ENCODE results near the gene ADAMTSL3.

ADAMTSL3 gene

DNA sequence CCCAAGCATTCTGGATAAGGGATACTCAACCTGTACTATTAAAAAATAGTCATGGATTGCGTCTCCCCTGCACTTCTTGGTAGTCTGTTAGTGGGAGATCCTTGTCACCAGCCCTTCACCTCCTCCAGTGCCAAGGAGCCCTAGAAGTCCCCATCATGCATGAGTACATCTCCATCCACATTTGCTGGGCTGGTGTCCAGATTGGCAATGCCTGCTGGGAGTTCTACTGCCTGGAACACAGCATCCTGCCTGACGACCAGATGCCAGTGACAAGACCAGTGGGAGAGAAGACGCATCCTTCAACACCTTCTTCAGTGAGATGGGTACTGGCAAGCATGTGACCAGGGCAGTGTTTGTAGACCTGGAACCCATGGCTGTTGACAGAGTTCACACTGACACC is 85.7 kb downstream of the ADAMTSL3 start:
- TF ChIP-seq TAF1 (IDR thresholded peaks at IDR 0.05; ENCODE audit: borderline replicate concordance, insufficient read depth, low read length) (no peak), POLR2AphosphoS5 (IDR thresholded peaks at IDR 0.05; ENCODE audit: low read depth, low read length) (no peak), SIN3A (IDR thresholded peaks at IDR 0.05; ENCODE audit: borderline replicate concordance, insufficient read depth, low read length) (no peak), FOXP2 (optimal IDR thresholded peaks at IDR 0.05; ENCODE audit: borderline replicate concordance, extremely low read depth, extremely low read length, insufficient read depth) (no peak)
- TF ChIP-seq, protein P1, sequence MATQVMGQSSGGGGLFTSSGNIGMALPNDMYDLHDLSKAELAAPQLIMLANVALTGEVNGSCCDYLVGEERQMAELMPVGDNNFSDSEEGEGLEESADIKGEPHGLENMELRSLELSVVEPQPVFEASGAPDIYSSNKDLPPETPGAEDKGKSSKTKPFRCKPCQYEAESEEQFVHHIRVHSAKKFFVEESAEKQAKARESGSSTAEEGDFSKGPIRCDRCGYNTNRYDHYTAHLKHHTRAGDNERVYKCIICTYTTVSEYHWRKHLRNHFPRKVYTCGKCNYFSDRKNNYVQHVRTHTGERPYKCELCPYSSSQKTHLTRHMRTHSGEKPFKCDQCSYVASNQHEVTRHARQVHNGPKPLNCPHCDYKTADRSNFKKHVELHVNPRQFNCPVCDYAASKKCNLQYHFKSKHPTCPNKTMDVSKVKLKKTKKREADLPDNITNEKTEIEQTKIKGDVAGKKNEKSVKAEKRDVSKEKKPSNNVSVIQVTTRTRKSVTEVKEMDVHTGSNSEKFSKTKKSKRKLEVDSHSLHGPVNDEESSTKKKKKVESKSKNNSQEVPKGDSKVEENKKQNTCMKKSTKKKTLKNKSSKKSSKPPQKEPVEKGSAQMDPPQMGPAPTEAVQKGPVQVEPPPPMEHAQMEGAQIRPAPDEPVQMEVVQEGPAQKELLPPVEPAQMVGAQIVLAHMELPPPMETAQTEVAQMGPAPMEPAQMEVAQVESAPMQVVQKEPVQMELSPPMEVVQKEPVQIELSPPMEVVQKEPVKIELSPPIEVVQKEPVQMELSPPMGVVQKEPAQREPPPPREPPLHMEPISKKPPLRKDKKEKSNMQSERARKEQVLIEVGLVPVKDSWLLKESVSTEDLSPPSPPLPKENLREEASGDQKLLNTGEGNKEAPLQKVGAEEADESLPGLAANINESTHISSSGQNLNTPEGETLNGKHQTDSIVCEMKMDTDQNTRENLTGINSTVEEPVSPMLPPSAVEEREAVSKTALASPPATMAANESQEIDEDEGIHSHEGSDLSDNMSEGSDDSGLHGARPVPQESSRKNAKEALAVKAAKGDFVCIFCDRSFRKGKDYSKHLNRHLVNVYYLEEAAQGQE (IDR thresholded peaks at IDR 0.05; ENCODE audit: insufficient read depth in 1 of 2, low read depth in 2 of 2, low read length in 2 of 2), result no peak

DNA sequence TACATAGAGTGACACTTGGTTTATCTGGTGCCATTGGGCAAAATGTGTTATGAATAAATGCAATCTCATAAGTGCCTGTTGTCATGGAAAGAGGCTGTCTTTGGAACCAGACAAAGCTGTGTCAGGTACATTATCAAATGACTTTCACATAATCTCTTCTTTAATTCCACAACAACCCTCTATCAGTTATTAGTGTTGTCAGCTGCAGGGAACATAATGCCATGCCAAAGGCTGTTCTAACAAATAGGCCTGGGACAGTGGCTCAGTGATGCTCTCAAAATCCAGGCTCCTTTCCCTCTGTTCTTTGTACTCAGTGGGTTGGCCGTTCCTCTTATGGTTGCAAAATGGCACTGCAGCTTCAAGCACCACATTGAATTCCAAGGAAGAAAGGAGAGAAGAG is 91.8 kb downstream of the ADAMTSL3 start:
- no peak for TF ChIP-seq FOXP2 (optimal IDR thresholded peaks at IDR 0.05; ENCODE audit: borderline replicate concordance, extremely low read depth, extremely low read length, insufficient read depth)
- TF ChIP-seq POLR2AphosphoS5 (IDR thresholded peaks at IDR 0.05; ENCODE audit: low read depth, low read length), result no peak
- TF ChIP-seq SIN3A (IDR thresholded peaks at IDR 0.05; ENCODE audit: borderline replicate concordance, insufficient read depth, low read length), result no peak
- TF ChIP-seq, protein P1 (IDR thresholded peaks at IDR 0.05; ENCODE audit: insufficient read depth in 1 of 2, low read depth in 2 of 2, low read length in 2 of 2), result no peak
- TF ChIP-seq TAF1 (IDR thresholded peaks at IDR 0.05; ENCODE audit: borderline replicate concordance, insufficient read depth, low read length), result no peak

DNA sequence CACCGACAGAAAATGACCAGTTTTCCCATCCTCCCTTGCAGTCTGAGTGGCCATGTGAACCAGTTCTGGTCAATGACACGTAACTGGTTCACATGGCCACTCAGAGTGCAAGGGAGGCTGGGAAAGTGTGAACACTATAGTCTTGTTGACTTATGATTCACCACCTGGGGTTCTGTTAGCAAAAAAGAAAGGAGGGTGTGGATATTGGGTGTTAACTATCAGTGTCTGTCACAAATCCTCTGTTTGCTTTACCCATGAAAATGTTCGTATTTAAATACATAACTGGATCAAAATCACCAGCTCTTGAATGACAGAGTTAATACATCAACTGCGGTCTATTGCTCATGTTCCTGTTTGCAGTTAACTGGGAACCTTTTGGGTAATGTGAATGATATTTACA is 92.3 kb downstream of the ADAMTSL3 start:
- TF ChIP-seq POLR2AphosphoS5 (IDR thresholded peaks at IDR 0.05; ENCODE audit: low read depth, low read length) (no peak), FOXP2 (optimal IDR thresholded peaks at IDR 0.05; ENCODE audit: borderline replicate concordance, extremely low read depth, extremely low read length, insufficient read depth) (no peak), TAF1 (IDR thresholded peaks at IDR 0.05; ENCODE audit: borderline replicate concordance, insufficient read depth, low read length) (no peak), SIN3A (IDR thresholded peaks at IDR 0.05; ENCODE audit: borderline replicate concordance, insufficient read depth, low read length) (no peak)
- TF ChIP-seq, protein P1 (IDR thresholded peaks at IDR 0.05; ENCODE audit: insufficient read depth in 1 of 2, low read depth in 2 of 2, low read length in 2 of 2), result no peak

DNA sequence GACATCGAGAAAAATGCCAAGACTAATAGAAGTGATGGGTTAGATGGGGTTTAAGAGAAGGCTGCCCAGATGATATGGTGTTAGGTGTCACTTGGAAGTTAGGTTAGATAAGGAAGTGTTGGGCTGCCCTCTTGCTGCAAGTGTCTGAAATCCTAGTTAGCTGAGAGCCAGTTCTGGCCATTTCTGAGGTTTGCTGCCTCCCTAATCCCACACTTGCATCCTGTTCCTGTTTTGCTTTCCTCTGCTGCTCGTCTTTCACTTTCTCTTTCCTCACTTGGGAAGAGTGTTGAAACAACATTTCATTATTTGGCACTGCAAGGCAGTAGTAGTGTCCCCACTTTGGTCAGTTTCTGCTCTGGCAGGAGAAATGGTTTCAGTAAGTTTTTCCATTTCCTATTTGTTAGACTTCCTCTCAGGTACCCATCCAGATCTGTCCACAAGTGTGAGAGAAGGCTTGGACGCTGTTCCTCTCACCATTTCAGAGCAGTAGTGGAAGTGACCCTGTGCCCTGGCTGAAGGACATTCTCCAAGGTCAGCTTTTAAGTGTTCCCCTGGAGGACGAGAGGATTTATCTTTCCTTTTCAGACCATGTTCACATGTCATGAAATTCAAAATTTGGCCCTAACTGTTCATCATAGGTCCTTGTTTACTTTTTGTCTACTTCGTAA is 93.3 kb downstream of the ADAMTSL3 start:
- TF ChIP-seq TAF1 (IDR thresholded peaks at IDR 0.05; ENCODE audit: borderline replicate concordance, insufficient read depth, low read length), result no peak
- TF ChIP-seq SIN3A (IDR thresholded peaks at IDR 0.05; ENCODE audit: borderline replicate concordance, insufficient read depth, low read length), result no peak
- TF ChIP-seq, protein P1 (IDR thresholded peaks at IDR 0.05; ENCODE audit: insufficient read depth in 1 of 2, low read depth in 2 of 2, low read length in 2 of 2), result no peak
- TF ChIP-seq FOXP2 (optimal IDR thresholded peaks at IDR 0.05; ENCODE audit: borderline replicate concordance, extremely low read depth, extremely low read length, insufficient read depth), result no peak
- TF ChIP-seq POLR2AphosphoS5 (IDR thresholded peaks at IDR 0.05; ENCODE audit: low read depth, low read length), result no peak

Data from PFSK-1 (cell line).